H54 (cell line): ENCODE results near the gene IP6K1.

ENCODE experiments used
- DNase-seq: peaks from one replicate; pipeline ENCODE4 v3.0.0; 2011; ENCODE audit warnings: low spot score, mixed read lengths; ENCODE audit not compliant: insufficient read length
- FAIRE-seq: peaks from 3 replicates; lab custom pipeline; 2011; peaks lifted over from hg19 to GRCh38; lab: Jason Lieb, UNC
- POLR2A ChIP-seq: IDR thresholded peaks from 2 replicates; pipeline ENCODE4 v1.6.1; 2011; ENCODE audit warnings: low read depth, mild to moderate bottlenecking, low read length

Gene IP6K1

DNA sequence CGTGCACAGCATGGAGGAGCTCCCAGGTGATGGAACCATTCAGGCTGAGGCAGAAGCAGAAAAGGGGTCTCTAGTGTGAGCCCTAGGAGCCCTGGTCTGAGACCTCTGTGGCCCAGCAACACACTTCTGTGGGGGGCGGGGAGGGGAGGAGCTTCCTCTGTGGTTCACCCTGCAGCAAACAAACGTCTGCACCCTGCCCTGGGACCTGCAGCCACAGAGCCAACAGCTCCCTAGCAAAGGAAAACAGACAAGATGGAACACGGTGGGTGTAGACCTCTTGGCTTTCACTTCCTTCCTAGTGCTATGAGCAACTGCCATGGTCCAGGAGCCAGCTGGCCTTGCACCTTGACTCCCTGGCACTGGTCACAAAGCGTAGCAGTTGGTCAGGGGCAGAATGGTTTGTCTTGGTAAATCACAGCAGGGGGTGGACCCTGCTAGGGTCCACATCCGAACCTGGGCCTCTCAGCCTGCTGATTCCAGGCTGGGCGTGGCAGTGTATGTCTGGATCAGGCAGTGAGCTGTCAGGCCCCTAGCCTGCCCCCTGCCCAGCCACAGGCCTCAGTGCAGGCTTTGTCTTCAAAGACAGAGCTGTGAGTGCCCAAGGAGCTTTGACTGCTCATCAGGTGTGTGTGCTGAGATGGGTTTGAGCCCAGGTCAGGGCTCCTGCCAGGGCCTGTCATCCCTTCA, 73.6 kb downstream of the IP6K1 start:
- no peak for FAIRE-seq
- TF ChIP-seq POLR2A, result no peak
- no peak for DNase-seq

DNA sequence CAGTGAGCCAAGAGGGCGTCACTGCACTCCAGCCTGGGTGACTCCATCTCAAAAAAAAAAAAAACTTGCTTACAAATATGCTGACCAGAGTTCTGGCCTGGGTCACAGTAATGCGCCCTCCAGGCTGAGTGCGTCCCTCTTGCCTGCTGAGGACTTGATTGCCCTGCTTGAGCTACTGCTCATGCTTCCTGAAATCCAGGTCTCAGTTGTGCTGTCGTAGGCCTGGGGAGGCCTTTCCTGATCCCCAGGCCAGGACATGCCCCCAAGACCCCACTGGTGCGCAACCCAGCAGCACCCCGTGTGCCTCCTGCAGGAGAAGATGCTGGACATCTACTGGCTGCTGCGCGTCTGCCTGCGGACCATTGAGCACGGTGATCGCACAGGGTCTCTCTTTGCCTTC, 74.2 kb downstream of the IP6K1 start:
- no peak for FAIRE-seq
- no peak for DNase-seq
- no peak for TF ChIP-seq POLR2A

DNA sequence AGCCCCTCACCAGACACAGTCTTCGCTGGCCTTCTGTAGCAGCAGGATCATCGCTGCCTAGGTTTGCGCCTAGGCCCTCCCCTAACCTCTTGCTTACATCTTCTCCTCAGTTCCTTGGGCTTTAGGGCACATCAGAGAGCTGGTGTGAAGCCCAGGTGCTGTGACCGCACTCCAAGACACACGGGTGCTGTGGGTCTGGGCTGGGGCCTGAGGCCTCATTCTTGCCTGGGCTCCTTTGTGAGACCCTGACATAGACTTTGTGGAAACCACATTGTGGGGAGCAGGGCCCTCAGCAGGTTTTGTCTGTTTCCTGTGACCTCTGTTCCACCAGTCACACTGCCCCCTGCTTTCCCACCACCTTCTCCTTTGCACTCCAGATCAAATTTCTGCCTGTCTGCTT, 74.9 kb downstream of the IP6K1 start:
- DNase-seq (no peak), FAIRE-seq (no peak)
- no peak for TF ChIP-seq POLR2A

DNA sequence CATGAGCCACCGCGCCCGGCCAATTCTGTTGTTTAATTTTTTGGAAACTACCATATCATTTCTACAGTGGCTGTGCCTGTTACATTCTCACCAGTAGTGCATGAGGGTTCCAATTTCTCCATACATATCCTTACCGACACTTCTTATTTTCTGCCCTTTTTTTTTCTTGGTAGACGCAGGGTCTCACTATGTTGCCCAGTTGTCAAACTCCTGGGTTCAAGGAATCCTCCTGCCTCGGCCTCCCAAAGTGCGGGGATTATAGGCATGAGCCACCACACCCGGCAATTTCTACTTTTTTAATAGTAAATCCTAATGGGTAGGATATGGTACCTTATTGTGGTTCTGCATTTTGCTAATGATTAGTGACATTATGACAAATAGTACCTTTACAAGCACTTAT, 76.5 kb downstream of the IP6K1 start:
- no peak for TF ChIP-seq POLR2A
- FAIRE-seq, result no peak

DNA sequence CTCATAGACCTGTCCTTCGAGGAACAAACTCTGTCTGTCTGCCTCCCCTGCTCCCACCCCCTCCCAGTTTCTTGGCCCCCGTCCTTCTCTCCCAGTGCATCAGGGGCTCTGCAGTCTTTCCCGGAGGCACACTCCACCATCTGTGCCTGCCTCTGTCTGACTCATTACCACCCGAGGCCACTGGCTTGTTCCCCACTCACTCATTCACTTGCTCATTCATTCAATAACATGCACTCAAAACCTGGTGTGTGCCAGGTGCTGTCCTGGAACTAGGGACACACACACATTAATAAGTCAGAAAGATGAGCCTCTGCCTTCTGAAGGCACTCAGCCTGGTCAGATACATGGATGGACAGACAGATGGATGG, 79.2 kb downstream of the IP6K1 start:
- FAIRE-seq, result peak; percentile 75
- TF ChIP-seq POLR2A, result no peak
- peak; percentile 55 for DNase-seq

More for the DNA sequence above, 76.5 kb downstream of the IP6K1 start:
- no peak for DNase-seq

DNA sequence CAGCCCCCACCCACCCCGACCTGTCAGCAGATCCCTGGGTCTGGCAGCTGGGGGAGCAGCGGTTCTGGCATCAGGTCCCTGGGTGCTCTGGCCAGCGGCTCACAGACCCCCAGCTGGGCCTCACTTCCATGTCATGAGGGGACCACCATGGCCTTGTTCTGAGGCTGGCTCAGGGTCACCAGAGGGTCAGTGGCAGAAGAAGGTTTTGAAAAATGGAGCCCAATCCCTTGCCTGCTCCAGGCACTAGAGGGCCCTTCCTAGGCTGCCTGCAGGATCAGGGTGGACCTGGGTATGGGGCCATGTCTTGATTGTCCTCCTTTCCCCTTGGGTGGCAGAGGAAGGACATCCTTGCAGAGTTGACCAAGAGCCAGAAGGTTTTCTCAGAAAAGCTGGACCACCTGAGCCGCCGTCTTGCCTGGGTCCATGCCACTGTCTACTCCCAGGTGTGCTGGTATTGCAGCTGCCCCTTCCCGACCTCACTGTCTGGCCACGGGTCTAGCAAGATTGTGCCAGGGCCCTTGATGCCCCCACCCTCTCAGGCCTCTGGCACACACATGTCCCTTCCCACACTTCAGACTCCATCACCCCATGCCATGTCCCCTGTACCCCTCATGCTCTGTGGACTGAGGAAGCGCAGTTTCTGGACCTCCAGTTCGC, 79.8 kb downstream of the IP6K1 start:
- FAIRE-seq, result no peak

DNA sequence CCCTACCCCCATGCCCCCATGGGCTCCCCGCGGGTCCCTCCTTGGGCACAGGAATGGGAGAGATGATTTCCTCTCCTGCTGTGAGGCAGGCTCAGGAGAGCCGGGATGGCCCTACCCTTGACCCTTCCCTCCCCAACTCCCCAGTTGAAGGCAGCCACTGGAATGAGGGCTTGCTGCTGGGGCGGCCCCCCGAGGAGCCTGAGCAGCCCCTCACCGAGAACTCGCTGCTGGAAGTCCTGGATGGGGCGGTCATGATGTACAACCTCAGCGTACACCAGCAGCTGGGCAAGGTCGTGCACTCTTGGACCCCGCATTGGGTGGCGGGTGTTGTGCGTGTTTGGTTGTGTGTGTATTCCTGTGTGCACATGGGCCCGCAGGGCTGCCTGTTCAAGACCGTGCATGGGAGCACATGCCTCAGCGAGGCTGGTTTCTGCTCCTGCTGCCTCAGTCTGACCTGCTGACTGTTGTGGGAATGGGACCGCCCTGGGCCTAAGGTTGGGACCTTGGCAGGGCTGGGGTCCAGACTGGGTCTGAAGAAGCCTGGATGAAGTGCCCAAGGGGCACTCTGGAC, 80.9 kb downstream of the IP6K1 start:
- no peak for FAIRE-seq
- TF ChIP-seq POLR2A, result no peak
- no peak for DNase-seq

More for the DNA sequence above, 79.8 kb downstream of the IP6K1 start:
- no peak for DNase-seq
- TF ChIP-seq POLR2A, result no peak

DNA sequence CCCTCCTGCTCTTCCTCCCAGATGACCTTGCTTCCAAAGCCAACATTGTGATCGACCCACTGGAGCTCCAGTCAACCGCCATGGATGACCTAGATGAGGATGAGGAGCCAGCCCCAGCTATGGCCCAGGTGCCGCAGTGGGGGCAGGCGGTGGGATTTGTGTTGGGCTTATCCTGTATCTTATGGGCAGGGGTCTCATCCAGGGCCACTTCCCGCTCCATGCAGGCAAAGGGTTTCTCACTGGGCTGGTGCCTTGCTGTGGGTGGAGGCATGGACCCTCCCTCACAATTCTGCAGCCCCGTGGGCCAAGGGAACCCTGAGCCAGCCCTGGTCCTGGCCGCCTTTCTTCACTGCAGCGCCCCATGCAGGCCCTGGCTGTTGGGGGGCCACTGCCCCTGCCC, 81.7 kb downstream of the IP6K1 start:
- FAIRE-seq, result no peak
- no peak for TF ChIP-seq POLR2A

DNA sequence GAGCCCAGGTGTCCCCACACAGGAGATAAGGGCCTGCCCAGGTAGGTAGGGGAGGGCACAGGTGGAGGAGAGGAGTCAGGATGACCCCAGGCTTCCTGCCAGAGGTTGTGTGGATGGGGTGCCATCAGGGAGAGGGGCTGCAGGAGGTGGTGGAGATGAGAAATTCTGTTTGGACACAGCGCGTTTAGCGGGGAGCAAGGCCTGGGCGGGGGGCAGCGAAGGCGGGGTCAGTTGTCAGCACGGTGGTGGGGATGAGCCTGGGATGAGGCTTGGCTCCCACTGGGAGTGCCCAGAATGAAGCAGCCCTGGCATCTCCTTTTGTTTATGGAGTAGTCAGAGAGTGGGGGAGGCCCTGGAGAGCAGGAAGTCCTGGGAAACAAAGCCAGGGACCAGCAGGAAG, 82.4 kb downstream of the IP6K1 start:
- no peak for FAIRE-seq

More for the DNA sequence above, 81.7 kb downstream of the IP6K1 start:
- no peak for DNase-seq

DNA sequence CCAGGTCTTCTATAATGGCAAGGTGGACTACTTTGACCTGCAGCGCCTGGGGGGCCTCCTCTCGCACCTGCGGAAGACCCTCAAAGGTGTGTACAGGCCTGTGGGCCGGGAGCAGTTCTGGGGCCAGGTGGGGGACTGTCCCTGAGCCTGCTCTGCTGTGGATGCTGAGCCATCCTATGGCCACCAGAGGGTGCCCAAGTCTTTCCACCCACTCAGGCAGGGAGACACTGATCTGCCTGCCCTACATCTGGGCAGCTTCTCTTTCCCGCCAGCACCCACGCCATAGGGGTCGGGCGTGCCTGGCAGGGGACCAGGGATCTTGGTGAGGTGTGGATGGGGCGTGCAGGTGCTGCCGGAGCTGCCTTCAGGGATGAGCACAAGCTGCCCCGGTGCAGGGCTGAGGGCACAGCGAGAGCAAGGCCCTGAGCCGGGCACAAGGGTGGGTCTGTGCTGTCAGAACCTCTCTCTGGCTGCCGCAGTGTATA, 82.9 kb downstream of the IP6K1 start:
- FAIRE-seq (no peak), DNase-seq (peak; percentile 85)
- TF ChIP-seq POLR2A, result no peak

More for the DNA sequence above, 82.4 kb downstream of the IP6K1 start:
- TF ChIP-seq POLR2A, result no peak
- no peak for DNase-seq

DNA sequence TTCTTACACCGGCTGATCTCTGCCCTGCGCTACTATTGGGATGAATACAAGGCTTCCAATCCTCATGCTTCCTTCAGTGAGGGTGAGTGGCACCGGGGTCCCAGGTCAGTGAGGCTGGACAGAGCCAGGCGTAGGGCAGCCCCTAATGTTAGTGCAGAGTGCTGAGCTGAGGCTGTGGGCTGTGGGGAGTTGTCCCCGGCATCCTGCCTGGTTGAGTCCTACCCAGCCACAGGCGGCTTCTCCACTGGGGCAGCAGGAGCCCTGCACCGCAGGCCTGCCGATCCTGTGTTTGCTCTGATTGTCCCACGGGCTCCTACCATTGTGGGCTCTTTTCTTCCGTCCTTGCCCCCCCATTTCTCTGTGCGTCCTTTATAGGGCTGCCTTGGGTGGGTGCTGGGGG, 83.7 kb downstream of the IP6K1 start:
- TF ChIP-seq POLR2A, result no peak
- DNase-seq (no peak), FAIRE-seq (no peak)

DNA sequence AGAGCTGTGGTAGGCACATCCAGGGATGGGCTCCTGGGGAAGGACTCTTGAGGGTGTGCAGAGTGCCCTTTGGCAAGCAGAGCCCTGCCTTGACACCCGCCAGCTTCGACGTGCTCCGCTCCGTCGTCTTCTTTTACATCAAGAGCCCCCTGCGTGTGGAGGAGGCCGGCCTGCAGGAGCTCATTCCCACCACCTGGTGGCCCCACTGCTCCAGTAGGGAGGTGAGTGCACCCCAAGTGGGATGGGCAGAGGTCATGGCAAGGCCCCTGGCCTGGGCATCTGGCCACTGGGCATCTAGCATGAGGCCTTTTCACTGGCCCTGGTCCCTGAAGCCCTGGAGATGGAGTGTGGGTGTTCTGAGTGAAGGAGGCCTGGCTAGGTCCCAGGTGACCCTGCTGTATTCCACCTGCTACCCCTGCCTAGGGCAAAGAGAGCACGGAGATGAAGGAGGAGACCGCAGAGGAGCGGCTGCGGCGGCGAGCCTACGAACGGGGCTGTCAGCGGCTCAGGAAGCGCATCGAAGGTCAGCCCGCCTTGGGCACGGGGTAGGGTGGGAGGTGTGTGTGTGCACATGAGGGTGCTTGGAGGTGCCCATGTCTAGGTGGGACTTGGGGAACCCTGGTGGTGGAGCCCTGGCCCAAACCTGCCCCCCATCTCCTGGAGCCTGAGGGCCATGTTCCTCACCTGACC, 84.8 kb downstream of the IP6K1 start:
- DNase-seq, result no peak

DNA sequence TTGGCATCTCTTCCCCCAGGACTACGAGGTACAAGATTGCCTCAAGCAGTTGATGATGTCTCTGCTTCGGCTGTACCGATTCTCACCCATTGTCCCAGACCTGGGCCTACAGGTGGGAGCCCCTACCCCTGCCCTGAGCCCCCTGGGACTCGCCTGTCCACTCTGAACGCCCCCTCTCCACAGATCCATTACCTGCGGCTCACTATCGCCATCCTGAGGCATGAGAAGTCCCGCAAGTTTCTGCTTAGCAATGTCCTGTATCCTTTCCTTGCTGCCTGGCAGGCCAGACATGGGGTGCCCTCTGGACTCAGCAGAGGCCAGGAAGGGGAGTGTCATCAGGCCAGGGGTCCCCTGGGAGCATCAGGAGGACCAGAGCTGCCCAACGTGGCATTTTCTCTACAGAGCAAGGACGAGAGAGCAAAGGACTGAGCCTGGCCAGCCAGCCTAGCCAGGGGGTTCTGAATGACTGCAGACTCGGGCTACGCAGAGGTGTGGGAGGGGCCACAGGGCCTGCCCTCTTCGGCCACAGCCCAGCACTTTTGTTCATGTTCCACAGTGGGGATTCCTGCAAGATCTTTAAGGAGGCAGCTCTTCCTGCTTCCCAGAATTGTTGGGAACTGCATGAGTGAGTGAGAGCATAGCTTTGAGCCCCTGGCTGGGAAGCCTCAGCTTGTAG, 85.8 kb downstream of the IP6K1 start:
- no peak for TF ChIP-seq POLR2A
- FAIRE-seq (no peak), DNase-seq (no peak)

More for the DNA sequence above, 84.8 kb downstream of the IP6K1 start:
- no peak for FAIRE-seq
- TF ChIP-seq POLR2A, result no peak
